ENCODE data around the gene PRXL2A.
A peak's percentile ranks its signal among the peaks of the same experiment; 100 is the strongest.
"Not testable (repeated sequence)": the region's sequence is repeated elsewhere in the genome, so short reads cannot be mapped to it uniquely, and the experiment has no call there.

The PRXL2A gene, protein sequence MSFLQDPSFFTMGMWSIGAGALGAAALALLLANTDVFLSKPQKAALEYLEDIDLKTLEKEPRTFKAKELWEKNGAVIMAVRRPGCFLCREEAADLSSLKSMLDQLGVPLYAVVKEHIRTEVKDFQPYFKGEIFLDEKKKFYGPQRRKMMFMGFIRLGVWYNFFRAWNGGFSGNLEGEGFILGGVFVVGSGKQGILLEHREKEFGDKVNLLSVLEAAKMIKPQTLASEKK

DNA sequence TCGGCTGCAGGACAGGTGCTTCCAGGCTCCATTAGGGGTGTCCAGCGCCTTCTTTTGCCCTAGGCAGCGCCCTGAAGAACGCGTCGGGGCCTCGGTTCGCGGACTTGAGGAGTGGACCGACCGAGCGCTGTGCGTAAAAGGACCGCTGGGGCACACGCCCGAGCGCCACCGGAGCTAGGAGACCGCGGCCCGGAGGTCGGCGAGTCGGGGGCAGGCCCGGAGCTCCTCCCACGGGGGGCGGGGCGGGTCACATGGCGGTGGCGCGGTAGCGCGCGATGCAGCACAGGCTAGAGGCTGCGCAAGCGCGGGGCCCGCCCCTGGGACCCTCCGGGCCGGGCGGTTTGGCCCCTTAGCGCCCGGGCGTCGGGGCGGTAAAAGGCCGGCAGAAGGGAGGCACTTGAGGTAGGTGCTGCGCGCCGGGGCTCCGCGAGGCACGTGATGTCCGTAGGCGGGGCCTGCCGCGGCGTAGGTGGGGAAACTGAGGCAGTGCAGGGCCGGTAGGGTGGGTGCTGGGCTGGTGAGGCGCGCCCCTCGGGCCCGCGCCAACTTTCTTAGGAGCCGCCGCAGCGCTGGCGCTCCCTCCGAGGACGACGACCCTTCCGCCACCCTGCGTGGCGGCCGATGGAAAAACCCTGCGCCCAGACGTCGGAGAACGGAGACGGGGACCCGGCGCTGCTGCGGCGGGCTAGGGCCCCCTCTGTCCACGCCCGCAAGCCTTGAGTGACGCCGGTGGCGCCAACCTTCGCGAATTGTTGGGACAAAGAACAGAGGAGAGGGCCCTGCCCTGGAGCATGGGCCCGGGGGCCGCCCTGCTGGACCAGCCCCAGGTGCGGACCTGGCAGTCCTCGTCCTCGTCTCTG, at the start of gene PRXL2A:
TSS of gene PRXL2A (plus strand) at position 310 of the 860 bp plus-strand sequence. CDS start 11,917 bp downstream, outside the sequence.
- DNase-seq, result peak; percentile 82

DNA sequence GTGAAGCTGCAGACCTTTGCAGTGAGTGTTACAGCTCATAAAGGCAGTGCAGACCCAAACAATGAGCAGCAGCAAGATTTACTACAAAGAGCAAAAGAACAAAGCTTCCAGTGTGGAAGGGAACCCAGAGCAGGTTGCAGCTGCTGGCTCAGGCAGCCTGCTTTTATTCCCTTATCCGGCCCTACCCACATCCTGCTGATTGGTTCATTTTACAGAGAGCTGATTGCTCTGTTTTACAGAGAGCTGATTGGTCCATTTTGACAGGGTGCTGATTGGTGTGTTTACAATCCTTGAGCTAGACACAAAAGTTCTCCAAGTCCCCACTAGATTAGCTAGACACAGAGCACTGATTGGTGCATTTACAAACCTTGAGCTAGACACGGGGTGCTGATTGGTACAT, 49.4 kb upstream of the PRXL2A start:
- not testable (repeated sequence) for DNase-seq

DNA sequence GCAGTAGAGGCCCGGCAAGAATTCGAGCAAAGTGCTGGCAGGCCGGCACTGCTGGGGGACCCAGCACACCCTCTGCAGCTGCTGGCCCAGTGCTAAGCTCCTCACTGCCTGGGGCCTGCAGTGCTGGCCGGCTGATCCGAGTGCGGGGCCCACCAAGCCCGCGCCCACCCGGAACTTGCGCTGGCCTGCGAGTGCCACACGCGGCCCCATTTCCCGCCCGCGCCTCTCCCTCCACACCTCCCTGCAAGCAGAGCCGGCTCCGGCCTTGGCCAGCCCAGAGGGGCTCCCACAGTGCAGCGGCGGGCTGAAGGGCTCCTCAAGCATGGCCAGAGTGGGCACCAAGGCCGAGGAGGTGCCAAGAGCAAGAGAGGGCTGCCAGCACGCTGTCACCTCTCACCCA, 48.7 kb upstream of the PRXL2A start:
- no peak for DNase-seq

GRCh38 chr10:80365510-80365909, 42.8 kb upstream of the PRXL2A start:
- DNase-seq, result no peak

DNA sequence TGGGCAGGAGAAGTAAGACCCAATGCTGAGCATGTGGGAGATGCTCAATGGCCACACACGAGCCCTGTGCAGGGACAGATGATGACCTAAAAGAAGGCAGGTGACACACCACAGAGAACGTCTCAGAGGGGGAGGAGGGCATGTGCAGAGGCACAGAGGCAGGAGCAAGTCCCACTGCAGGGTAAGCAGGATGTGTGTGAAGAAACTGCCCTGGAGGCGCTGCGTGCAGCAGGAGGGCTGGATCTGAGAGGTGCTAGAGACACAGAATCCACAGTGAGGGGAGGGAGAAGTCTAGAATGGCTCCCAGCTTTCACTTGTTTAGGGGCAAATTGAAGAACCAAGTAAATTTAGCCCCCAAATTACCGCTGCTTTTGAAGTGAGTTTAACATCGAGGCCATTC, 36.9 kb upstream of the PRXL2A start:
- no peak for DNase-seq

- DNase-seq, result no peak
Observed at GRCh38 chr10:80372675-80373074, 35.7 kb upstream of the PRXL2A start.

DNA sequence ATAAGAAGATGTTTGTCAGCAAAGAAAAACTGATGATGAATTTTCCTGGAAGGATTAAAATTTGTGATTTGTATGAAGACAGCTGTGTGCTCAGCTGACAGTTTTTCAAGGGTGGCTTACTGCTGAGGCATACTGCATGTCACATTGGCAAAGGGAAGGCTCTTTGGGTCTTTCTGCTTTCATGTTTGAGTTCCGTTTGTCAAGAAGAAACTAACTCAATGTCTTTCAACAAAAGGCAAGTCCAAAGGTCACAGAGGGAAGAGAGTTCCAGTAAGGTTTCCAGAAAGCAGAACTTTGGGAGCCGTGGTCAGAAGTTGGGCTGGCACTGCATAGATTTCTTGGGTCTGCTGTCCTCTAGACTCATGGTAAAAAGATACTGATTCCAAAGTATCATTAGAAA, 34.8 kb upstream of the PRXL2A start:
- DNase-seq, result no peak

DNA sequence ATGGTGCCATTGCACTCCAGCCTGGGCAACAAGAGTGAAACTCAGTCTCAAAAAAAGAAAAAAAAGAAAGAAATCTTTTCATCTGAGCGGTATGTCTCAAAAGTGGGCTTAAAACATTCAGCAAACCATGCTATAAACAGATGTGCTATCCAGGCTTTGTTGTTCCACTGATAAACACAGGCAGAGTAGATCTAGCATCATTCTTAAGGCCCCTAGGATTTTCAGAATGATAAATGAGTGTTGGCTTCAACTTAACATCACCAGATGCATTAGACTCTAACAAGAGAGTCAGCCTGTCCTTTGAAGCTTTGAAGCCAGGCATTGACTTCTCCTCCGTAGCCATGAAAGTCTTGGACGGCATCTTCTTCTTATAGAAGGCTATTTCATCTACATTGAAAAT, 28.6 kb upstream of the PRXL2A start:
- no peak for DNase-seq

DNA sequence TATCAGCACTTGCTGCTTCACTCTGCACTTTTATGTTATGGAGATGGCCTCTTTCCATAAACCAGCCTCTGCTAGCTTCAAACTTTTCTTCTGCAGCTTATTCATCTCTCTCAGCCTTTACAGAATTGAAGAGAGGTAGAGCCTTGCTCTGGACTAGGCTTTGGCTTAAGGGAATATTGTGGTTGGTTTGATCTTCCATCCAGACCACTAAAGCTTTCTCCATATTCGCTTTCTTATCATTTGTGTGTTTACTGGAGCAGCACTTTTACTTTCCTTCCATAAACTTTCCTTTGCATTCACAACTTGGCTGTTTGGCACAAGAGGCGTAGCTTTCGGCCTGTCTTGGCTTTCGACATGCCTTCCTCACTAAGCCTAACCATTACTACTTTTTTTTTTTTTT, 28.2 kb upstream of the PRXL2A start:
- DNase-seq, result no peak

GRCh38 chr10:80382989-80383388, 25.4 kb upstream of the PRXL2A start:
- peak; percentile 34 for DNase-seq

DNA sequence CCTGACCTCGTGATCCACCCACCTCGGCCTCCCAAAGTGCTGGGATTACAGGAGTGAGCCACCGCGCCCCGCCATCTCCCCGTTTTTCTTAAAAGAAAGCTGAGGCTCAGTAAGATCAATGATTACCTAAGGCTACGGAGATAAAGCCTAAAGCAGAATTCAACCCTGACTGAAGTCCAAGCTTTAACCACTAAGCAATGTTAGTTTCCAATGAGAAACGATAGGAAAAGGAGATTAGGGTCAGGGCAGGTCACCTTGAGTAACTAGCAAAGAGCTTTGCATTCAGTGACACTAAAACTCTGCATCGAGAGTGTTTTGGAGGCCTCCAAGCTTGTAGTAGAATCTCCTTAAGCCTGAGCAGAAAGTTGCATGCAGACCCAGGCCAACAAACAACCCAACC, 17.6 kb upstream of the PRXL2A start:
- DNase-seq, result no peak

DNA sequence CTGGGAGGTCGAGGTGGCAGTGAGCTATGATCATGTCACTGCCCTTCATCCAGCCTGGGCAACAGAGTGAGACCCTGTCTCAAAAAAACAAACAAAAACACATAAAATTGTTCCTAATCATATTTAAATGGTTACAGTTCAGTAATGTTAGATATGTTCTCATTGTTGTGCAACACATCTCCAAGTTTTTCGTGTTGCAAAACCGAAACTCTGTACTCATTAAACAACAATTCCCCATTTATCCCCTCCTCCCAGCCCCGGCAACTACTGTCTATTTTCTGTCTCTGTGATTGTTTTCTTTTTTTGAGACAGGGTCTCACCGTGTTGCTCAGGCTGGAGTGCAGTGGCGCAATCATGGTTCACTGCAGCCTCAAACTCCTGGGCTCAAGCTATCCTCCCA, 16.1 kb upstream of the PRXL2A start:
- DNase-seq, result no peak

GRCh38 chr10:80394358-80394916, 13.9 kb upstream of the PRXL2A start:
- no peak for DNase-seq

DNA sequence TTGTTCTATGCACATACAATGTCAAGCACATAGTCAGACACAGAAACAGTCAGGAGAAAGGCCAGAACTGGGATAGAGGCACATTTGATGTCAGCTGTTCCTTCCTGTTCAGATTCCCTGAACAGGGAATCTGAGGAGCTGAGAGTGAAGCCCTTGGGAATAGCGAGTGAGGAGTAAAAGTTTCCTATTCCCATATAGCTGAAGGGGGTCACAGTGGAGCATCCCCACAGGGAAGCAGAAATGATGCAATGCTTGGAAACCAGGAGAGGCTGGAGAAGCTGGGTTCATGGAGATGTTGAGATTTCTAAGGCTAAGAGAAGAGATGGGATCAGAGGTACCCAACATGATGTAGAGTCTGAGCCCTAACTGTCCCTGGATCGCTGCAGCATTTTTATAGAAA, 11.3 kb upstream of the PRXL2A start:
- no peak for DNase-seq

DNA sequence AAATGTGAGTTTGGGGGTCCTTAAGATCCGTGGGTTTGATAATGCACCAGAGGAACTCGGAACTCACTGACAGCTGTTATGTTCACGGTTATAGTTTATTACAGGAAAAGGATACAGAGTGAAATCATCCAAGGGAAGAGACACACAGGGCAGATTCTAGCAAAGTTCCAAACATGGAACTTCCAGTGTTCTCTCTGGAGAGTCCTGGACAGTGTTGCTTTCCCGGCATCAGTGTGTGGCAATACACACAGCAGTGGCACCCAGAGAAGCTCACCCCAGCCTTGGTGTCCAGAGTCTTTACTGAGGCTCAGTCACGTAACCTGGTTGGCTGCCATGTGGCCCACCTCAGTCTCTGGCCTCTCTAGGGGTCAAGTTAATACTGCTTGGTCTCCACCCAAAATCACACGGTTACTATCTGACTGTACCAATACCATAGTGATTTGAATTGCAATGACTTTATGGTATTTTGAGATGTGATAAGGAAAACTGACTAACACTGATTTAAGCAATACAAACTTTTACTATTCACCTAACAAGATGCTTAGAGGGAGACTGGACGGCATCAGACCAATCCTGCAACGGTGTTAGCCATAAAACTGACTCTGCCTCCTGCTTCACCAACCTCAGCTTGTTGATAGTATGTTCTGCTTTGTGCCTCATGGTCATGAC, 8.1 kb upstream of the PRXL2A start:
- no peak for DNase-seq

- DNase-seq, result no peak
Observed at GRCh38 chr10:80405035-80405434, 3.3 kb upstream of the PRXL2A start.

GRCh38 chr10:80405626-80406025, 2.7 kb upstream of the PRXL2A start:
- DNase-seq, result no peak

GRCh38 chr10:80406204-80406603, 2.1 kb upstream of the PRXL2A start:
- no peak for DNase-seq

DNA sequence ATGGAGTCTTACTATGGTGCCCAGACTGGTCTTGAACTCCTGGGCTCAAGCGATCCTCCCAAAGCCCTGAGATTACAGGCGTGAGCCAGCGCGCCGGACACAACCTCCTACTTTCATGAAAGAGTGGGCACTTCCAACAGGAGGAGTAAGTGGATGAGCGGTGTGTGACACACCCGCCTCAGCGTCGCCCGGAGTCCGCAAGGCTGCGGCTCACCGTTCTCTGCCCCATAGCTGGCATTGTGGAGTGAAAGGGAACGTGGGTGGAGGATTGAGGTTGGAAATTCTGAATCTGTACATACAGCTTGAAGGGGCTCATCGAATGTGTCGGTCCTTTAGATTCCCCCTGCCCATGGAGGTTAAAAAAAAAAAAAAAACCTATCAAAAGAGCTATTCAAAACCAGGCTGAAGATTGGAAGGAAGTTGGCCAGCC, 524 bp upstream of the PRXL2A start:
- peak; percentile 61 for DNase-seq

GRCh38 chr10:80409121-80409520, 770 bp downstream of the PRXL2A start:
- no peak for DNase-seq

- DNase-seq, result no peak
Observed at GRCh38 chr10:80410122-80410521, 1.8 kb downstream of the PRXL2A start.

GRCh38 chr10:80410578-80411145, 2.3 kb downstream of the PRXL2A start:
- no peak for DNase-seq

DNA sequence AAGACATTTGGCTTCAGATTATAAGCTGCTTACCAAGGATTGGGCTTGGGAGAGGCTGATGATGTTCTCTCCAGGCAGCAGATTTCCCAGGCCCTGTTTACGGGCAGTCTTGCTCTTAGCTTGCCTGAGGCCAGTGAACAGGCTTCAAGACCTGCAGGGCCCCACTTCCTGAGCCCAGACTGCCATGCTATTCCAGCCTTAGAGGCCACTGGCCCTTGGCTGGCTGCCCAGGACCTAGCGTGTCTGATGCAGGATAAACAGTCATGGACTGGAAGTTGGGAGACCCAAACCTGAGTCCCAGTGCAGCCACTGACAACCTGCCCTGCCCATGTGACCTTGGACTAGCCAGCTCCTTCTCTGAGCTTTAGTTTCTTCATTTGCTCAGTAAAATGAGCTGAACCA, 2.9 kb downstream of the PRXL2A start:
- no peak for DNase-seq
